GM12872 (cell line): ENCODE results near the gene CD55.

ENCODE experiments used
- CTCF ChIP-seq: IDR thresholded peaks from 3 replicates; pipeline ENCODE4 v1.5.1; 2011; ENCODE audit warnings: low read depth, mild to moderate bottlenecking, low read length, moderate library complexity; ENCODE audit not compliant: insufficient read depth

CD55 gene

GRCh38 chr1:207355513-207356295, 34.2 kb downstream of the CD55 start:
- TF ChIP-seq CTCF = no peak

GRCh38 chr1:207361029-207361428, 39.6 kb downstream of the CD55 start:
- no peak for TF ChIP-seq CTCF

- TF ChIP-seq CTCF = no peak
These were observed 40.4 kb downstream of the CD55 start for GRCh38 chr1:207361889-207362288.

GRCh38 chr1:207362962-207363860, 41.7 kb downstream of the CD55 start:
- TF ChIP-seq CTCF = no peak

- no peak for TF ChIP-seq CTCF
These were observed 42.4 kb downstream of the CD55 start for GRCh38 chr1:207363871-207364270.

GRCh38 chr1:207364614-207365013, 43.1 kb downstream of the CD55 start:
- no peak for TF ChIP-seq CTCF

- no peak for TF ChIP-seq CTCF
These were observed 43.6 kb downstream of the CD55 start for GRCh38 chr1:207365063-207365462.
